HG03066 (cell line): ENCODE measurements around the gene CEP41.

ENCODE experiments used
- ATAC-seq: cut with Tn5 transposase; IDR thresholded peaks from one replicate; pipeline ENCODE4 v1.9.1; 2021; ENCODE audit warnings: low read depth; ENCODE audit not compliant: unreplicated experiment

Gene CEP41

DNA sequence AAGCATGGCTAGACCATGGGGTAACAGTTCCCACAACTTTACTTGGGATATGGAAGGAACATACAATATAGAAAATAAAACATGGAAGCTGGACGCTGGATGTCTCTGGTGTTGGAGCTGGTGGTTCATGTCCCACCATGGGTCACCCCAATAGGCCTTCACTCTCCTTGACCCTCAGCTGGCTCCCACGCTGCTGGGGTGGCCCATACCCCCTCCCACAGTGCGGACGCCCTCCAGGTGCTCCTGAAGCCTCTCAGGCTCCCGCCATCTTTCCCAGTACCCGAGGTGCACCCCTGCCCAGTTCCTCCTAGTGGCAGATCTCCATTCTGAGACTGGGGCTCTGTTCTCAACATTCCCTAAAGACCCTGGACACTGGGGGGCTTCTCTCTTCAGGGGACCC, 66.3 kb downstream of the CEP41 start:
- no peak for ATAC-seq

DNA sequence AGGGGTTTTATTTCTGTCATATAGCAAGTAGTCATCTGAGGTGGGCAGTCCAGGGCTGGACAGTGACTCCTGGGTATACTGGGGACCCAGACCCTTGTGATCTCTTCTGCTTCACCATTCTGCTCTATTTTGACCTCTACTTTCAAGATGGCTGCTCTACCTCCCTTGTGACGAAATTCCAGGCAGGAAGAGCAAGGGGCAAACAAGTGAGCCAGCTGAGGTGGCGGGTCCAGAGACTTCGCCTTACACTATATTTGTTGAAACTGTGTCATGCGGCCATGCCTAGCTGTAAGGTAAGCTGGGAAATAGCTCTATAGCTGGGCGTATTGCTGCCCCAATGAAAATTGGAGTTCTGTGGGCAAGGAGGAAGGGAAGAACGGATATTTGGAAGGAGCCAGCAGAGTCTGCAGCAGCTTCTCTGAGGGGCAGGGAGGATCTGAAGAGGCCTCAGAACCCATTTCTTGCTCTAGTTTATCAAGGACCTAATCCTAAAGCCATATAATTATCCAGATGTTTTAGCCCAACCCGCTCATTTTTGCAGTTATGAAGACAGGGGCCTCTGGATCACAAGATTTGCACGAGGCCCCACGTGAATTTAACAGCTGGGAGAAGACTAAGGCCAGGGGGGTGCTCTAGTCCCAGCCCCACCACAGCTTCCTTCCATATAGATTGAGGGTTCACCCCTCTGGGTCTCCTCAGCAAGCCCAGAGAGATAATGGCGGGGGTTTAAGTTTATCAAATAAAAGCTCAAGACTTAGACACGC, 68.2 kb downstream of the CEP41 start:
- ATAC-seq = no peak

DNA sequence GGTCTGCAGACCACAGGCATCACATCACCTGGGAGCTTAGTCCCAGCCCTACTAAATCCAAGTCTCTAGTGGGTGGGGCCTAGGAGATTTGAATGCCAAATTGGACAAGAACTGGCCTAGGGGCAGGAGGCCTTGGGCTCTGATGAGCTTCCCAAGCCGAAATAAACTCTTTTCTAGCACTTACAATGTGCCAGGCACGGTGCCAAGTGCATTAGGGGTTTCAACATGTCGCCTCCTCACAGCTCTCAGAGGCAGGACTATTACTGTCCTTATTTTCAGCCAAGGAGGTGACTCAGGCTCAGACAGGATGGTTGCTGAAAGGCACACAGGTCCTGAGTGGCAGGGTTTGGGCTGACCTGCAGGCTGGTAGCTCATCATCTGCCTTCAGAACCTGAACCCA, 69.8 kb downstream of the CEP41 start:
- no peak for ATAC-seq

DNA sequence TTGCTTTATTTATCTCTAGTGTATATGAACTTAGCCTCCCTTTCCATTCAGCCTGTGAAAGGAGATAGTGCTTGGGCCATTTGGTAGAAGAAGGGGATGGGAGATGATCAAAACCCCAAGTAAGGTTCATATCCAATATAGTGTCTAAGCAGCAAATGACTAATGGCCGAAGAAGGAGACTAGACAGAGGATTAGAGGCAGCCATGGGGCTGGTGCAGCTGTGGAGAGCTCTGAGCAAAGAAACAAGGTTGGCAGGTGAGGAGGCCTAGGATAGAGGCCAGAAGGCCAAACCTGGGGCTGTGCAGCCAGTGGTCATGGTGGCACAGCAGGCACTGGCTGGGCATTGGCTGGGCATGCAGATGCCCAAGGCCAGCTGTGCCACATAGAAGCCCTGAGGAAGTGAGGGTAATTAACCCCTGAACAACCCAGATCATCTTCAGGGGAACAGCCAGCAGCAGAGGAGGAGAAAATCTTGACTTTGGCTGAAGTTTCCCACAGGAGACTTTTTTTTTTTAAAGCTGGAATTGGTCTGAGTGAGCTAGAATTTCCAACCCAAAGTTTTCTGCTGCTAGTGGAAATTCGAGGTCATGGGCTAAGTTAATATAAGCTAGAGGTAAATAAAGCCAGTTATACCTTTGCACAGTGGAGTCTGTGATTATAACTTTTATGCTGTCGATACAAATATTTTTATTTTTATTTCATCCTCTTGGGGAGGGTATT, 70.8 kb downstream of the CEP41 start:
- ATAC-seq = no peak

DNA sequence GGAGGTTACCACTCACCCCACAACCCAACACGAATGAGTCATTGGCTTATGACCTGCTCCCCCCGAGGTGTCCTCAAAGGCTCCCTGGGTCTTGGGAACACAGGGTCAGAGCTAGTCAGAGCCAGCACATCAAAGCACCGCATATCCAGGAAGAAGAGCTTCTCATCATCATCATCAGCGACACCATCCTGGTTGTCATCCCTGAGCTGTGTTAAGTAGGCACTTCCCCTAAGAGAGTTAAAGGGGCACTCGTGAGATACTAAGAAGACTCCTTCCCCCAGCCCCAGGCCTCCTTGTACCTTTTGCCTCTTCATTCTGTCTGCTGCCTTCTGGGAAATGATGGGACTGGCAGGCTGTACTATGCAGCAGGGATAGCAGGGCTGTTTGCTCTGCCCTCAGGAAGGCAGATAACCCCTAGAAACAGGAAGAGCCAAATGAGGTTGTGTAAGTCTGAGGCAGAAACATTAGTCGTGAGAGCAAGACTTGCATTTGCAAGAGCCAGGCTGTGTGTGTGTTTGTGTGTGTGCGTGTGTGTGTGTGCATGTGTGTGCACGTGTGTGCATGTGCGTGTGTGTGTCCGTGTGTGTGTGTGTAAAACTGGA, 71.6 kb downstream of the CEP41 start:
- ATAC-seq = no peak

DNA sequence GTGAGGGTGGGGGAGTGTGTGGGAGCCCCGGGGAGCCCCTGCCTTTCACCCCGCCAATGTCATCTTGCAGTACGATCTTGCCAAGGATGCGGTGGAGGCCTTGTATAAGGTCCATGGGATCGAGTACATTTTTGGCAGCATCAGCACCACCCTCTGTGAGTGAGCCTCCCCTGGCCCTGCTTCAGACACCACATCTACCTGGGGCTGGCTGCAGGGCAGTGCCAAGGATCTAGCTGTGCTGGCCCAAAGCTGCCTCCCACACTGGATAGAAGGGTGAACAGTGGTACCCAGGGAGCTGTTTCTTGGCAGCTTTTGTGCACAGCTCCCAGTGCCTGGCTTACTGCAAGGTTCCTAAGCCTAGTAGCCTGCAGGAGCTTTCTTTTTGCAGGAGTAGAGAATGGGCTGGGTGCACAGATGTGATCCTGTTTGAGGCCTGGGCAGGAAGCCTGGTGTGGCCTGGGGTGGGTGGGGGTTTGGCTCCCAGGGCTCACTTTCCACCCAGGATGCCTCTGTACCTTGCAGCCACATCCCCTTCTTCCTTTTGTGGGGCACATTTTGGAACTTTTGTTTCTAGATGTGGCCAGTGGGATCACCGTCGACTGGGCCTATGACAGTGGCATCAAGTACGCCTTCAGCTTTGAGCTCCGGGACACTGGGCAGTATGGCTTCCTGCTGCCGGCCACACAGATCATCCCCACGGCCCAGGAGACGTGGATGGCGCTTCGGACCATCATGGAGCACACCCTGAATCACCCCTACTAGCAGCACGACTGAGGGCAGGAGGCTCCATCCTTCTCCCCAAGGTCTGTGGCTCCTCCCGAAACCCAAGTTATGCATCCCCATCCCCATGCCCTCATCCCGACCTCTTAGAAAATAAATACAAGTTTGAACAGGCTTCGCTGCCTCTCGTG, 72.7 kb downstream of the CEP41 start:
- ATAC-seq = no peak

DNA sequence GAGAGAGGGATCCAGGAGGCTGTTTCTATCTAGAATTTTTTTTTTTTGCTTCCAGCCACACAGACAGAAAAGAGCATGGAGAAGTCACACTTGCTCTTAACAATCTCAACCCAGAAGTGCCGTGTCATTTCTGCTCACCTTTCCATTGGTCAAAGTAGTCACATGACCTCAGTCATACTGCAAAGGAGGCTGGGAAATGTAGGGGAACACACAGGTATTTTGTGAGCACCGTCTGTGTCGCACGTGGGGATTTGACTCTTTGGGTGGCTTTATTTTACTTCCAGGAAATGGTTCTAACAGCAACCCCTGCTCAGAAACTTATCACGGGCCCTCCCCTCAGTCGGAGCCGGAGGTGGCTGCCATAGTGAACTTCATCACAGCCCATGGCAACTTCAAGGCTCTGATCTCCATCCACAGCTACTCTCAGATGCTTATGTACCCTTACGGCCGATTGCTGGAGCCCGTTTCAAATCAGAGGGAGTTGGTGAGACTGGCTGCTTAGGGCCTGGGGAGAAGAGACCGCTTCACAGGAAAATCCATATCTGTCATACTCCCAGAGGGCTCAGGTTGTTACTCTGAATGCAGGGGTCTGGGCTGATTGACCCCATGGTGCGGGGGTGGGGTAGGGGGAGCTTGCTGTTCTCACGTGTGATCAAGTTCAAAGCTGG, 73.6 kb downstream of the CEP41 start:
- ATAC-seq = no peak

DNA sequence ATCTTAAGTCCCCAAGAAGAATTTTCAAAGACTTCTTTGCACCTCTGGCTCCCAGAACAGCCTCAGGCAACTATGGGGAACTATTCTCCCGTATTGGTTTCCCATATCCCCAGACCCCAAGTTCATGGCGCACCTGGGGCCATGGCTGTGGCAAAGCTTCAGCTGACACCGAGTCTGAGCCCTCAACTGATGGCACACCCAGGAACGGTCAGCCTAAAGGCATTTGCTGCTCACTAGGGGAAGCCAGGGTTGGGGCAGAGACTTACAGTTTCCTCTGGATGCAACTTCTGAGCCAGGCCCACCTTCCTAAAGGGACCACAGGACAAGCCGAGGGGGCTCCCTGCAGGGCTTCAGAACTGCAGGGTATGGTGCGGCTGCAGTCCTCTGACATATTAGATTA, 74.3 kb downstream of the CEP41 start:
- no peak for ATAC-seq

DNA sequence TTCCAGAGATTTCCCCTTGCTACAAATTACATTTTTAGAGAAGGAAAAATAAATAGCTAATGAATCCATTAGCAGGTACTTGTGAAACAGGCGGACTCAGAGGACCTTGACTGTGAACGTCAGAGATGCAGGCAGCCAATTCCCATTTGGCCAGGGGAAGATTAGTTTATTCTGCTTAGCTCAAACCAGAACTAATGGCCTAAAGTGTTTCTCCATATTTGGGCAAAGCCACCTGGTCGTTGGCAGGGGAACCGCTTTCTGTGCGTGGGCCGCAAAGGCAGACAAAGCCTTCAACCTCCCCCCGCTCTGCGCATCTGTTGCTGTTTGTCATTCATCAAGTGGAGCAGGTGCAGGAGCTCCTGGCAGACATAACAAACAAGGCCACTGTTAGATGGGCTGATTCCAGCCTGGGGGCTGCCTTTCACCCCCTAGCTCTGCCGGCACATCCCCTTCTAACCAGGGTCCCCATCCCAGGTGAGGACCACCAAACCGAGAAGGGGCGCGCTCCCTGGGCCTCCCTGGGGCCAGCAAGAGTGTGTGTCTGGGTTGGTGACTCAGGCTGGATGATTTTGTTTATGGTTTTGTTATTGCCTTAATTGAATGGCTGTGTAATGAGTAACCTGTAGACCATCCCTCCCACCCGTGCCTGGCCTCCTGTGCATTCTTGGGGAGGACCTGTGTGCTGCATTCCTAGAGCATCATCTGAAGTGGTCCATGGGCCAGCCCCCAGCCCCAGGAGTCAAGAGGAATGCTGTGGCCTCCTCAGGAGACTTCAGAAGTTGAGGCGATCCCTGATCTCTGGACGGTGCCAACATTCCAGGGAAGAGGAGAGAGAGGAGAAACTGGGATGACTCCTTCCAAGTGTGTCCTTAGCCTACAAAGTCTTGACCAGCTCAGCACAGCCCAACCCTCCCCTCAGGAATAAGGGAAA, 75.0 kb downstream of the CEP41 start:
- ATAC-seq = no peak

DNA sequence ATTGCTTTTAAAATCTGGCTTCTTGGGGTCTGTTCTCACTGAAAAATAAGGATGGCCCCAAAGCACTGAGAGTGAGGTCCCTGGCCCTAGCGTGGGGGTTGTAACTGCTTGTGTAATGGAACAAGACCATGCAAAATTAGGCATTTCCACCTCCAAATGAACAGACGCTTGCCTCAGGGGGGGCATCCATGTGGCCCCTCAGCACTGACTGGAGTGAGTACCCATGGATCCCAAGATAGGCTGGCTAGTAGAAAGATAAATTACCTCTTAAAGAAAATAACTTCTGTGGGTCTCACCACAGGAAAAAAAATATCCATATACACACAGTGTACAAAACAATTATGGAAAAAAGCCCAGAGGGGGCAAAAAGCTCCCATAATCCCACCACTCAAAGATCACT, 75.7 kb downstream of the CEP41 start:
- ATAC-seq = no peak

DNA sequence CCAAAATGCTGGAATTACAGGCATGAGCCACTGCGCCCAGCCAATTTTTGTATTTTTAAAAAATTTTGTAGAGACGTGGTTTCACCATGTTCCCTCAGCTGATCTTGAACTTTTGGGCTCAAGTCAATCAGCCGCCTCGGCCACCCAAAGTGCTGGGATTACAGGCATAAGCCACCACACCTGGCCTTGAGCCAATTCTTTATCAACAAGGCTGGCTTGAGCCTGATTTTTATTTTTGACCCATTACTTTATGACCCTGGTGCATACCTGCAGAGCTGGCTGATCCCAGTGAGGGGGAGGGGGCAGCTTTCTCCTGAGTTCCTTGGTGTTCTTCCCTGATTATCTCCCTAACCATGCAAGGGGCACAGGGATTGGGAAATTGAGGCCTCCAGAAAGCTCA, 76.4 kb downstream of the CEP41 start:
- no peak for ATAC-seq

DNA sequence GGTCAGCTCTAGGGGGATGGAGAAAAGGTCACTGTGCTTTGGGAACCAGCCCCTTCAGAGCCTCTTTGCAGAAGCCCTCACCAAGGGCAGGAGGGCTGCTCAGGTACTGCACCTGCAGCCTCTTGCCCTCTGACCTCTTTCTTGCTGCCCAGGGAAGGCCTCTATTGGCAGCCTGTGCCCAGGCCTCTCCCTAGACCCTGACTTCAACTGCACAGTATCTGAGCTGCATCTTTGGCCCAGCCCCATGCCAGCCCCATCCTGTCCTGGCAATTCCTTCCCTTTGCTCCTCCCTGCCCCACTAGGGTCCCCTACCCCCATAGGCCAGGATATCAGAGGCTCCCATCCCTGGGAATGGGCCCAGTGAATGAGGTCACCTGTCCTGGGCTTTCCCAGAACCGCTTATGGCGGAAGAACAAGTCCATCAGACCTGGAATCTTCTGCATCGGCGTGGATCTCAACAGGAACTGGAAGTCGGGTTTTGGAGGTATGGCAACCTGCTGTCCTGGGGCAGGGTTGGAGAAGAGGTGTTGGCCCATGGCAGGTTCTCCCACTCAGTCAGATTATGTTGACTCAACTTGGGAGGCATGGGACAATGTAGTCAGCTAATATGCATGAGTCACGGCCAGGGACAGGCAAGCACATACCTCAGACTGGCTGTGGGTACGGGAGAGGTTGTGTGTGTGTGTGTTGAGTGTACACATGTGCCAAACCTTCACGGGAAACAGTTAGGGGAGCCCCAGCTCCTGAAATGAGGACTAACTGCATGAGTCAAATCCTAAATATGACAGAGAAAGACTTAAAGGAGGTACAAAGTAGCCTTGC, 77.6 kb downstream of the CEP41 start:
- no peak for ATAC-seq

DNA sequence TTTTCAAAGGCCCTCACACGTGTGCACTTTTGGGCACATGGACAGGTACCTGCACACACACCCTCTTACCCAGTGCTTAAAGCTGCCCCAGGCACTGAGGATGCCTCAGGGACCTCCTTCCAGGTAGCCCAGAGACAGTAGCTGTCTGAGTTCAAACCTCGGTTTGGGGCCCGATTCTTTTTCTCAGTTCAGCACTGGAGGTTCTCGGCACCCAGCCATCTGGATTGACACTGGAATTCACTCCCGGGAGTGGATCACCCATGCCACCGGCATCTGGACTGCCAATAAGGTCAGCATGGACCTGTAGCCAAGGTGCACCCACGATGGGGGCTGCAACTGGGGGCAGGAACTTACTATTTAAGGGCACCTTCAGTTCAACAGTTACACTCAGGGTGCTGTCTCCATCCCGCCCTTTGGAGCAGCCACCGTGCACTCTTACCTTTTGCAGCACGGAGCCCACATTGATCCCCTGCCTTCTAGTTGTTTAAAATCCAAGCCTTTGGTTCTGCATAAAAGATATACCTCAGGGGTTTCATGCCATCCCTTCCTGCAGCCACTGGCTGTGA, 78.5 kb downstream of the CEP41 start:
- no peak for ATAC-seq

DNA sequence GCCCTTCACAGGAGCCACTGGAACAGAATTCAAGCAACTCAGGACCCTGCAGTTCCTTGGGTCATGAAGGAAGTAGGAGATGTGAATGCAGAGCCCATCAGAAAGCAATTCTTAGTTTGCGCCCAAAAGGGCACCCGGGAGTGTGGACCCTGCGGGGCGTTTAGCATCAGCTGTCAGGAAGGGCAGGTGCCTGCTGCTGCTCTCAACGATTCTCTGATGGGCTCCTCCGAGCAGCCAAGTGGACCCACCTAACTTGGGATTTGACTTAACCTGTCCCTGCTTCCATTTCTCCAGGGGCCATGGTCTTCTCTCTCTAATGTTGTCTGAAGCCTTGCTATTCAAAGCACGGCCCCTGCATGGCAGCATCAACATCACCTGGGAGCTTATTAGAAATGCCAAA, 79.1 kb downstream of the CEP41 start:
- no peak for ATAC-seq

DNA sequence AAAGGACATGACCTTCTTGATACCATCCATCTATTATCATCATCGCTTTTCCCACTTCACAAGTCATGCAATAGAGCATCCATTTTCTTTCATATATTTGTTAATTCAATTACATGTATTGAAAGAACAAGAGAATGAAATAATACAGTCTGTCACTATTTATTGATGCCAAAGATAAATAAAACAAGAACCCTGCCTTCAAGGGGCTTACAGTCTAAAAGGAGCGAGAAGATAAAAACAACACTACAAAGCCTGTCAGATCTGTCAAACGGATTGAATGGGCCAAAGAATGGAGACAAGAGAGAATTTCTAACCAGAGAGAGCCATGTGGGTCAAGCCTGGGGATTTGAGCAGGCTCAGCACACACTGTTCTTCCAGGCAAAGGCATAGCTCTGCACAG, 80.3 kb downstream of the CEP41 start:
- no peak for ATAC-seq

DNA sequence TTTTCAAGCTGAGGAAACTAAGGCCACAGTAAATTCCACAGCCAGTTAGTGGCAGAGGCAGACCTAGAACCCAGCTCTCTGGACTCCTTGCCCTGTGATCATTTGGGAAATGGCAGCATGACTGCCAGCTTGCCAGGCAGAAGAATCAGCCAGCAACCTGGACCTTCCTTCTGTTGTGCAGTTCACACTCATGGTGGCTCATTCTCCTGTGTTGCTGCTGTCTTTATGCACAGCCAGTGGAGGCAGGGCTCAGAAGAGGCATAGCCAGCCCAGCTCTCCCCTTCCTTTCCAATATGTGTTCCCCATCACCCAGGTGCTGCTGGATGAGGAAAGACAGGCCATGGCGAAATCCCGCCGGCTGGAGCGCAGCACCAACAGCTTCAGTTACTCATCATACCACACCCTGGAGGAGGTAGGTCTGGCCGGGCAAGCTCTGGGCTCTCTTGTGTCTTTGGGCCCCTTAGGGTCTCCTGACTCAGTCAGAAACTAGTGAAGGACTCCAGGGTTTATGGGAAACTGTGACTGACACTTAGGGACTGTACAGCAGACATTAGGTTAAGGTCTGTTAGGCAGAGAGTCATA, 81.4 kb downstream of the CEP41 start:
- ATAC-seq = no peak

DNA sequence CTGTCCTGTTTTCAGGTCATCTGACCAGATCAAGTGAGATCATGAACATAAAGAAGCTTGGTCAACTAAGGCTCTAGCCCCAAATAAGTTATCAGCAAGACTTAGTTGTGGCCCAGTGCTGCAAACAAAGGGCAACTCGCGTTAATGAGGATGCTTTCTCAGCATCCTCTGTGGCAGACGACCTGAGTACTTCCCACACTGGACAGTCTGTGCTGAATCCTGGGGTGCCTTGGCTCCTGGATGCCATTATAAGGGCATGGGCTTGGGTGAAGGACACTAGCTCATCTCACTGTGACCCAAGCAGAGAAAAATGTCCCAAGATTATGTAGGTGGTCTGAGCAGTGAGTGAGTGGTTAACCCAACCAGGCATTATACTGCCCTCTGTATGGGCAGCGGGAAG, 82.3 kb downstream of the CEP41 start:
- no peak for ATAC-seq
